Spinal cord (tissue), 10 donors: ENCODE data around the gene MRGPRD. TPM values are rescaled to one million over a fixed set of nuclear protein-coding genes. Genes with fewer than 3 reads are reported as not detected.

Experiments used
- DNase-seq, 6 donors: peaks; one replicate each; pipeline versions ENCODE4 v3.0.0 to v3.0.0-alpha.2; 2013 to 2015; ENCODE audit warnings: low spot score in 6 of 6, low read depth in 4 of 6
- H3K27ac ChIP-seq: one replicate; pipeline ENCODE4 v1.5.1; 2013; ENCODE audit warnings: low read depth, low read length, control low read depth
- H3K27me3 ChIP-seq: one replicate; pipeline ENCODE4 v1.6.1; 2013; ENCODE audit warnings: low read length; ENCODE audit not compliant: control insufficient read depth, insufficient read depth
- H3K36me3 ChIP-seq: one replicate; pipeline ENCODE4 v1.6.1; 2013; ENCODE audit warnings: low read length; ENCODE audit not compliant: control insufficient read depth, insufficient read depth
- H3K4me1 ChIP-seq: one replicate; pipeline ENCODE4 v1.6.1; 2013; ENCODE audit warnings: low read length; ENCODE audit not compliant: control insufficient read depth, insufficient read depth
- H3K4me3 ChIP-seq: one replicate; pipeline ENCODE4 v1.5.1; 2013; ENCODE audit warnings: low read depth, low read length, control low read depth
- H3K9me3 ChIP-seq: one replicate; pipeline ENCODE4 v1.6.1; 2013; ENCODE audit warnings: low read length; ENCODE audit not compliant: control insufficient read depth, insufficient read depth
- WGBS: methylation state at CpG from one replicate; pipeline ENCODE4 v1.1.5; 2013; ENCODE audit warnings: missing lambda C conversion rate; ENCODE audit not compliant: insufficient coverage; 5-methylcytosine and 5-hydroxymethylcytosine counted together
- polyA plus RNA-seq, 2 donors: library from polyadenylated mRNA; unstranded; fragments of 120-200 nt; gene quantifications; one replicate each; pipeline ENCODE4 v1.2.1, GENCODE V29; 2013; ENCODE audit not compliant: insufficient read length in 2 of 2
- total RNA-seq, 2 donors: library from RNA; depleted of rRNA in 1 of 2; stranded (reverse); fragments of 120-200 nt in 1 of 2; fragments of >200 nt in 1 of 2; gene quantifications; one replicate each; pipeline versions ENCODE4 v1.2.3 to v1.2.4, GENCODE V29; 2013 to 2014
- donor health status: healthy.

MRGPRD gene
- total and polyA plus RNA-seq, 4 donors = 0.89 TPM; not detected in 3

DNA sequence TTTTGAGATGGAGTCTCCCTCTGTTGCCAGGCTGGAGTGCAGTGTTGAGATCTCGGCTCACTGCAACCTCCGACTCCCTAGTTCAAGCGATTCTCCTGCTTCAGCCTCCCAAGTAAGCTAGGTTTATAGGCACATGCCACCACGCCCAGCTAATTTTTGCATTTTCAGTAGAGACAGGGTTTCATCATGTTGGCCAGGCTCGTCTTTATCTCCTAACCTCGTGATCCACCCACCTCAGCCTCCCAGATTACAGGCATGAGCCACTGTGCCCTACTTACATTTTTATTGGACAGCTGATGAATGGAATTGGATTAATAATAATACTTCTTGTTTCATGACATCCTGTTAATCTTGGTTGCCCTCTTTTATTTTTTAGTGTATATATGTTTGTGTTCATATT is 3.0 kb upstream of the MRGPRD start:
- H3K4me1 ChIP-seq = peaks cover 4% of the 10 kb centered on the region
- H3K27me3 ChIP-seq = no peaks in the 10 kb centered on the region
- no peak overlapping the region for H3K27ac ChIP-seq
- peaks cover 5% of the 10 kb centered on the region for H3K9me3 ChIP-seq
- no peak overlapping the region for H3K4me3 ChIP-seq
- WGBS = 91% methylated on average over 4 of the region's 6 CpGs
- no peak for DNase-seq
- no peaks in the 10 kb centered on the region for H3K36me3 ChIP-seq

- no peak for DNase-seq
- H3K9me3 ChIP-seq = peaks cover 5% of the 10 kb centered on the region
- H3K27ac ChIP-seq = no peak overlapping the region
- H3K4me3 ChIP-seq = no peak overlapping the region
- H3K27me3 ChIP-seq = no peaks in the 10 kb centered on the region
- WGBS = no CpG with 5 or more reads among the region's 2 CpGs
- H3K4me1 ChIP-seq = peaks cover 17% of the 10 kb centered on the region
- no peaks in the 10 kb centered on the region for H3K36me3 ChIP-seq
Measured at GRCh38 chr11:68982134-68982533, 1.3 kb upstream of the MRGPRD start.

- no peaks in the 10 kb centered on the region for H3K27me3 ChIP-seq
- H3K4me3 ChIP-seq = no peak overlapping the region
- H3K36me3 ChIP-seq = no peaks in the 10 kb centered on the region
- H3K9me3 ChIP-seq = peaks cover 5% of the 10 kb centered on the region
- 86% methylated on average over 33 of the region's 33 CpGs for WGBS
- no peak for DNase-seq
- no peak overlapping the region for H3K27ac ChIP-seq
- peaks cover 17% of the 10 kb centered on the region for H3K4me1 ChIP-seq
Measured at GRCh38 chr11:68979931-68980775, 633 bp downstream of the MRGPRD start.

GRCh38 chr11:68978931-68979594 is 1.7 kb downstream of the MRGPRD start:
- no peaks in the 10 kb centered on the region for H3K27me3 ChIP-seq
- H3K36me3 ChIP-seq = no peaks in the 10 kb centered on the region
- peak in 1 of 6 donors; percentile 54 for DNase-seq
- H3K4me3 ChIP-seq = no peak overlapping the region
- peaks cover 5% of the 10 kb centered on the region for H3K9me3 ChIP-seq
- peaks cover 17% of the 10 kb centered on the region for H3K4me1 ChIP-seq
- H3K27ac ChIP-seq = no peak overlapping the region
- whole genome bisulfite sequencing = 86% methylated on average over 13 of the region's 15 CpGs

DNA sequence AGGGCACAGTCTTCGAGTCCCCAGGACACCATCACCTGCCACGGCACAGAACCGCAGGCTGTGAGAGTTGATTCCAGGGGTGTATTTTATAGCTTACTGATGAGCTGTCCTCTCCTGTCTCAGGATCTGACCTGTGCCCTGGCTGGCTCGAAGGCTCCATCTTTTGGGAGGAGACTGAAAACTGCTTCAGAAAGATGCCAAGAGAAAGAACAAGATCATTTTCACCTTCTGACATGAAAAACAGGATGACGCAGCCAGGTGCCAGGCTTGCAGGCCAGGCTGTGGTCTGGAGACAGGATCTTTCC is 2.2 kb downstream of the MRGPRD start:
- H3K9me3 ChIP-seq = peaks cover 5% of the 10 kb centered on the region
- H3K36me3 ChIP-seq = no peaks in the 10 kb centered on the region
- peaks cover 17% of the 10 kb centered on the region for H3K4me1 ChIP-seq
- no peak overlapping the region for H3K4me3 ChIP-seq
- no peaks in the 10 kb centered on the region for H3K27me3 ChIP-seq
- DNase-seq = no peak
- H3K27ac ChIP-seq = no peak overlapping the region
- 73% methylated on average over 5 of the region's 5 CpGs for WGBS

- no peak overlapping the region for H3K27ac ChIP-seq
- DNase-seq = no peak
- H3K36me3 ChIP-seq = no peaks in the 10 kb centered on the region
- peaks cover 5% of the 10 kb centered on the region for H3K9me3 ChIP-seq
- H3K4me3 ChIP-seq = no peak overlapping the region
- peaks cover 17% of the 10 kb centered on the region for H3K4me1 ChIP-seq
- no peaks in the 10 kb centered on the region for H3K27me3 ChIP-seq
- 61% methylated on average over 8 of the region's 14 CpGs for WGBS
Measured at GRCh38 chr11:68977781-68978625, 2.8 kb downstream of the MRGPRD start.

GRCh38 chr11:68976563-68976962 is 4.2 kb downstream of the MRGPRD start:
- Histone ChIP-seq H3K4me1 (peaks cover 17% of the 10 kb centered on the region), H3K27ac (no peak overlapping the region), H3K27me3 (no peaks in the 10 kb centered on the region), H3K9me3 (no peaks in the 10 kb centered on the region), H3K36me3 (no peaks in the 10 kb centered on the region), H3K4me3 (no peak overlapping the region)
- 70% methylated on average over 2 of the region's 4 CpGs for WGBS
- no peak for DNase-seq

GRCh38 chr11:68976095-68976494 is 4.7 kb downstream of the MRGPRD start:
- Histone ChIP-seq H3K27ac (no peak overlapping the region), H3K36me3 (no peaks in the 10 kb centered on the region), H3K27me3 (no peaks in the 10 kb centered on the region), H3K4me3 (no peak overlapping the region), H3K9me3 (no peaks in the 10 kb centered on the region), H3K4me1 (peaks cover 17% of the 10 kb centered on the region)
- no peak for DNase-seq
- WGBS = 63% methylated on average over 4 of the region's 4 CpGs

DNA sequence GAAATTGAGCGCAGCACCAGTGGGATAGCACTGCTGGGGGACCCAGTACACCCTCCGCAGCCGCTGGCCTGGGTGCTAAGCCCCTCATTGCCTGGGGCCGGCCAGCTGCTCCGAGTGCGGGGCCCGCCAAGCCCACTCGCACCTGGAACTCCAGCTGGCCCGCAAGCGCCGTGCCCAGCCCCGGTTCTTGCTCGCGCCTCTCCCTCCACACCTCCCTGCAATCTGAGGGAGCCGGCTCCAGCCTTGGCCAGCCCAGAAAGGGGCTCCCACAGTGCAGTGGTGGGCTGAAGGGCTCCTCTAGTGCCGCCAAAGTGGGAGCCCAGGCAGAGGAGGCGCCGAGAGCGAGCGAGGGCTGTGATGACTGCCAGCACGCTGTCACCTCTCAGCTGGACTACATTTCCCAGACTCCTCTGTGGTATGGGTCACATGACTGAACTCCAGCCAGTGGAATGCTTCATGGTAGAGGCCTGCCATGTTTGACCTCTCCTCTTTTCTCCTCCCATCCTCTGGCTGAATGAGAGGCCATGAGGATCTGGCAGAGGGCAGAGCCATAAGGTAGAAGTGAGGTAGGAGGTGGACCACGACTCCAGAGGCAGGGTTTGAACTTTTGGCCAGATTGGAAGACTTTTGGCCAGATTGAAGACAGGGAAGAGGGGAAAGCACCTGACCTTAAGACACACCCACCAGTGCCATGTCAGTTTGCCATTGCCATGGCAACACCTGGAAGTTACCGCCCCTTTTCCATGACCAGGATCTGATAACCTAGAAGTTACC is 6.2 kb downstream of the MRGPRD start:
- WGBS = 96% methylated on average over 17 of the region's 23 CpGs
- Histone ChIP-seq H3K4me1 (peaks cover 17% of the 10 kb centered on the region), H3K9me3 (no peaks in the 10 kb centered on the region)

More for the DNA sequence above, 6.2 kb downstream of the MRGPRD start:
- Histone ChIP-seq H3K36me3 (no peaks in the 10 kb centered on the region), H3K4me3 (no peak overlapping the region), H3K27ac (no peak overlapping the region), H3K27me3 (no peaks in the 10 kb centered on the region)
- DNase-seq = peak in 1 of 6 donors; percentile 41
